Neutrophil (primary cell): ENCODE data around the gene KCNQ4.

Source experiments
- H3K27ac ChIP-seq: fragments of 200-600 bp; sonication (generic); 2 replicates; pipeline ENCODE4 v1.5.1; 2016; ENCODE audit warnings: mild to moderate bottlenecking, moderate library complexity
- H3K27me3 ChIP-seq: fragments of 200-600 bp; sonication (generic); 2 replicates; pipeline ENCODE4 v1.6.0; 2016; ENCODE audit warnings: mild to moderate bottlenecking
- H3K36me3 ChIP-seq: fragments of 200-600 bp; sonication (generic); 2 replicates; pipeline ENCODE4 v1.5.1; 2017
- H3K4me1 ChIP-seq, 2 experiments: fragments of 200-600 bp in 1 of 2; sonication (generic) in 1 of 2; 1 replicate in 1 of 2; 2 replicates in 1 of 2; pipeline versions ENCODE4 v1.5.1 to v1.6.1; 2013 to 2016; ENCODE audit warnings: low read depth in 1 of 2, low read length in 1 of 2, mild to moderate bottlenecking in 1 of 2, moderate library complexity in 1 of 2; ENCODE audit not compliant: control insufficient read depth in 1 of 2, insufficient read depth in 1 of 2
- H3K4me3 ChIP-seq, 2 experiments: fragments of 200-600 bp in 1 of 2; sonication (generic) in 1 of 2; 1 replicate in 1 of 2; 2 replicates in 1 of 2; pipeline ENCODE4 v1.5.1; 2013 to 2016; ENCODE audit warnings: low read depth in 1 of 2, low read length in 1 of 2, mild to moderate bottlenecking in 1 of 2, moderate library complexity in 1 of 2
- H3K9me3 ChIP-seq: fragments of 200-600 bp; sonication (generic); 2 replicates; pipeline ENCODE4 v1.5.1; 2016
- CTCF ChIP-seq: fragments of 200-600 bp; sonication (generic); IDR thresholded peaks from 2 replicates; pipeline ENCODE4 v1.5.1; 2016; ENCODE audit warnings: antibody characterized with exemption

Gene KCNQ4

GRCh38 chr1:40831001-40831732, 47.6 kb downstream of the KCNQ4 start:
- no peaks in the 10 kb centered on the region for H3K36me3 ChIP-seq
- TF ChIP-seq CTCF = no peak
- no peak overlapping the region for H3K27ac ChIP-seq
- no peak overlapping the region for H3K4me3 ChIP-seq
- H3K27me3 ChIP-seq = no peaks in the 10 kb centered on the region
- H3K9me3 ChIP-seq = no peaks in the 10 kb centered on the region
- H3K4me1 ChIP-seq = peaks cover 6 to 7% of the 10 kb centered on the region in 2 experiments

- Histone ChIP-seq H3K4me3 (no peak overlapping the region), H3K27me3 (peaks cover 6% of the 10 kb centered on the region), H3K36me3 (no peaks in the 10 kb centered on the region), H3K9me3 (no peaks in the 10 kb centered on the region), H3K4me1 (no peaks in the 10 kb centered on the region), H3K27ac (no peak overlapping the region)
- no peak for TF ChIP-seq CTCF
Observed at GRCh38 chr1:40833979-40834378, 50.4 kb downstream of the KCNQ4 start.

- Histone ChIP-seq H3K4me1 (no peaks in the 10 kb centered on the region), H3K9me3 (no peaks in the 10 kb centered on the region), H3K36me3 (no peaks in the 10 kb centered on the region), H3K4me3 (no peak overlapping the region), H3K27me3 (peaks cover 6% of the 10 kb centered on the region), H3K27ac (no peak overlapping the region)
- TF ChIP-seq CTCF = no peak
Observed at GRCh38 chr1:40834968-40835545, 51.5 kb downstream of the KCNQ4 start.

- Histone ChIP-seq H3K27ac (no peak overlapping the region), H3K27me3 (peaks cover 14% of the 10 kb centered on the region), H3K4me3 (no peak overlapping the region), H3K36me3 (no peaks in the 10 kb centered on the region), H3K9me3 (no peaks in the 10 kb centered on the region), H3K4me1 (peaks cover 4 to 5% of the 10 kb centered on the region in 2 experiments)
- no peak for TF ChIP-seq CTCF
Observed at GRCh38 chr1:40836283-40836682, 52.7 kb downstream of the KCNQ4 start.

- H3K27ac ChIP-seq = no peak overlapping the region
- H3K27me3 ChIP-seq = peaks cover 21% of the 10 kb centered on the region
- H3K4me3 ChIP-seq = no peak overlapping the region
- no peaks in the 10 kb centered on the region for H3K36me3 ChIP-seq
- TF ChIP-seq CTCF = no peak
- H3K9me3 ChIP-seq = no peaks in the 10 kb centered on the region
- peaks cover 4 to 9% of the 10 kb centered on the region in 2 experiments for H3K4me1 ChIP-seq
Observed at GRCh38 chr1:40837601-40838000, 54.0 kb downstream of the KCNQ4 start.
